Neuronal stem cell (in vitro differentiated cells): Measurements from ENCODE around the gene AUTS2.

Source experiments
- DNase-seq: peaks from one replicate; pipeline ENCODE4 v3.0.0-alpha.2; 2013; ENCODE audit warnings: low spot score
- H2AFZ ChIP-seq: one replicate; pipeline ENCODE4 v1.6.1; 2013; ENCODE audit warnings: mild to moderate bottlenecking, low read length, inconsistent platforms
- H2AK5ac ChIP-seq: 2 replicates; pipeline ENCODE4 v1.6.1; 2013; ENCODE audit warnings: low read depth, mild to moderate bottlenecking, inconsistent platforms, low read length, moderate library complexity, mixed read lengths
- H2BK120ac ChIP-seq: 2 replicates; pipeline ENCODE4 v1.6.1; 2013; ENCODE audit warnings: low read depth, mild to moderate bottlenecking, inconsistent platforms, low read length, moderate library complexity, mixed read lengths
- H2BK12ac ChIP-seq: one replicate; pipeline ENCODE4 v1.6.1; 2013; ENCODE audit warnings: low read length, inconsistent platforms
- H2BK15ac ChIP-seq: 2 replicates; pipeline ENCODE4 v1.6.1; 2013; ENCODE audit warnings: mild to moderate bottlenecking, low read length, inconsistent platforms, mixed read lengths
- H2BK5ac ChIP-seq: one replicate; pipeline ENCODE4 v1.6.1; 2013; ENCODE audit warnings: inconsistent platforms, mild to moderate bottlenecking, low read length, moderate library complexity
- H3K14ac ChIP-seq: one replicate; pipeline ENCODE4 v1.6.1; 2013; ENCODE audit warnings: low read length, inconsistent platforms
- H3K18ac ChIP-seq: 2 replicates; pipeline ENCODE4 v1.6.1; 2013; ENCODE audit warnings: low read length, inconsistent platforms
- H3K23ac ChIP-seq: 2 replicates; pipeline ENCODE4 v1.6.1; 2013; ENCODE audit warnings: low read depth, mild to moderate bottlenecking, mixed read lengths, low read length, inconsistent platforms; ENCODE audit not compliant: poor library complexity
- H3K27ac ChIP-seq: replicated peaks from 3 replicates; pipeline ENCODE4 v1.5.1; 2013; ENCODE audit warnings: low read length, inconsistent platforms
- H3K27me3 ChIP-seq, 3 experiments: 2 replicates each; pipeline ENCODE4 v1.6.1; 2013; ENCODE audit warnings: low read length in 3 of 3, mild to moderate bottlenecking in 2 of 3, inconsistent platforms in 1 of 3, low read depth in 1 of 3, mixed read lengths in 1 of 3, moderate library complexity in 1 of 3; ENCODE audit not compliant: control insufficient read depth in 3 of 3, insufficient read depth in 3 of 3
- H3K36me3 ChIP-seq, 2 donors: replicated peaks in 1 of 2; 2 replicates each; pipeline ENCODE4 v1.6.1; 2013; ENCODE audit warnings: low read length in 2 of 2; ENCODE audit not compliant: control insufficient read depth in 2 of 2, insufficient read depth in 2 of 2
- H3K4ac ChIP-seq: 2 replicates; pipeline ENCODE4 v1.6.1; 2013; ENCODE audit warnings: inconsistent platforms, mild to moderate bottlenecking, low read length, moderate library complexity
- H3K4me1 ChIP-seq, 2 donors: 1 replicate in 1 of 2; 2 replicates in 1 of 2; pipeline ENCODE4 v1.6.1; 2013; ENCODE audit warnings: low read length in 2 of 2, low read depth in 1 of 2; ENCODE audit not compliant: control insufficient read depth in 2 of 2, insufficient read depth in 1 of 2
- H3K4me2 ChIP-seq: one replicate; pipeline ENCODE4 v1.6.1; 2013; ENCODE audit warnings: mild to moderate bottlenecking, low read length, inconsistent platforms; ENCODE audit not compliant: insufficient read depth, poor library complexity, severe bottlenecking
- H3K4me3 ChIP-seq, 2 donors: 2 replicates each; pipeline ENCODE4 v1.5.1; 2013; ENCODE audit warnings: low read length in 2 of 2, mild to moderate bottlenecking in 2 of 2, inconsistent platforms in 1 of 2, moderate library complexity in 1 of 2
- H3K79me1 ChIP-seq: one replicate; pipeline ENCODE4 v1.6.1; 2013; ENCODE audit warnings: low read depth, mild to moderate bottlenecking, inconsistent platforms, low read length, moderate library complexity
- H3K9ac ChIP-seq: one replicate; pipeline ENCODE4 v1.6.1; 2013; ENCODE audit warnings: mild to moderate bottlenecking, low read depth, low read length, inconsistent platforms; ENCODE audit not compliant: poor library complexity
- H3K9me3 ChIP-seq, 2 donors: replicated peaks in 1 of 2; 2 replicates each; pipeline versions ENCODE3 to v1.6.1; 2013; ENCODE audit warnings: low read length in 2 of 2, mild to moderate bottlenecking in 2 of 2, inconsistent platforms in 1 of 2, low read depth in 1 of 2, mixed read lengths in 1 of 2, moderate library complexity in 1 of 2; ENCODE audit not compliant: control insufficient read depth in 2 of 2, insufficient read depth in 1 of 2
- H4K8ac ChIP-seq: one replicate; pipeline ENCODE4 v1.6.1; 2013; ENCODE audit warnings: low read depth, mild to moderate bottlenecking, inconsistent platforms, low read length, moderate library complexity
- H4K91ac ChIP-seq: one replicate; pipeline ENCODE4 v1.6.1; 2013; ENCODE audit warnings: low read length, low read depth, mild to moderate bottlenecking, inconsistent platforms; ENCODE audit not compliant: poor library complexity
- WGBS, 2 donors: extraction: QIAGEN DNeasy Blood & Tissue Kit; methylation state at CpG; one replicate each; pipeline ENCODE4 v1.1.7; 2013; ENCODE audit warnings: missing lambda C conversion rate in 2 of 2, mixed read lengths in 1 of 2; ENCODE audit not compliant: insufficient read length in 2 of 2, insufficient replicate concordance in 1 of 2; ENCODE audit errors: extremely low coverage in 2 of 2; 5-methylcytosine and 5-hydroxymethylcytosine counted together

AUTS2 gene

GRCh38 chr7:70634610-70635068, 1036.4 kb downstream of the AUTS2 start:
- H3K9ac ChIP-seq: no peak overlapping the region
- H3K27ac ChIP-seq: no peak overlapping the region
- H3K4me3 ChIP-seq: no peak overlapping the region
- no peak overlapping the region for H4K91ac ChIP-seq
- H3K4me2 ChIP-seq: no peak overlapping the region
- no peak overlapping the region for H2BK120ac ChIP-seq
- no peaks in the 10 kb centered on the region for H3K36me3 ChIP-seq
- no peak overlapping the region for H4K8ac ChIP-seq
- no peak overlapping the region for H2BK5ac ChIP-seq
- no peaks in the 10 kb centered on the region for H3K79me1 ChIP-seq
- no peak overlapping the region for H3K4ac ChIP-seq
- H2BK12ac ChIP-seq: no peak overlapping the region
- no CpG with 5 or more reads among the region's 8 CpGs for WGBS, 2 donors
- no peak overlapping the region for H3K14ac ChIP-seq
- no peaks in the 10 kb centered on the region for H3K27me3 ChIP-seq
- peak overlapping the region; percentile 25 for H3K23ac ChIP-seq
- no peak overlapping the region for H2BK15ac ChIP-seq
- no peaks in the 10 kb centered on the region for H3K9me3 ChIP-seq
- DNase-seq: no peak
- peaks cover 19 to 24% of the 10 kb centered on the region in 2 donors for H3K4me1 ChIP-seq
- no peak overlapping the region for H2AK5ac ChIP-seq
- no peak overlapping the region for H3K18ac ChIP-seq
- no peak overlapping the region for H2AFZ ChIP-seq

- Histone ChIP-seq H2BK15ac (no peak overlapping the region), H4K8ac (no peak overlapping the region), H2AFZ (no peak overlapping the region), H3K4me3 (no peak overlapping the region), H3K18ac (no peak overlapping the region), H3K14ac (no peak overlapping the region), H4K91ac (no peak overlapping the region), H3K23ac (no peak overlapping the region), H2BK5ac (no peak overlapping the region), H3K9me3 (no peaks in the 10 kb centered on the region), H3K9ac (no peak overlapping the region), H3K27me3 (no peaks in the 10 kb centered on the region), H3K27ac (no peak overlapping the region), H2BK120ac (no peak overlapping the region), H3K4ac (no peak overlapping the region), H3K79me1 (no peaks in the 10 kb centered on the region), H3K4me2 (no peak overlapping the region), H2AK5ac (no peak overlapping the region), H3K36me3 (no peaks in the 10 kb centered on the region), H3K4me1 (peaks cover 16% of the 10 kb centered on the region in 2 donors), H2BK12ac (no peak overlapping the region)
- DNase-seq: no peak
- WGBS, 2 donors: no CpG with 5 or more reads among the region's 1 CpG
Measured at GRCh38 chr7:70635633-70636032, 1037.4 kb downstream of the AUTS2 start.

DNA sequence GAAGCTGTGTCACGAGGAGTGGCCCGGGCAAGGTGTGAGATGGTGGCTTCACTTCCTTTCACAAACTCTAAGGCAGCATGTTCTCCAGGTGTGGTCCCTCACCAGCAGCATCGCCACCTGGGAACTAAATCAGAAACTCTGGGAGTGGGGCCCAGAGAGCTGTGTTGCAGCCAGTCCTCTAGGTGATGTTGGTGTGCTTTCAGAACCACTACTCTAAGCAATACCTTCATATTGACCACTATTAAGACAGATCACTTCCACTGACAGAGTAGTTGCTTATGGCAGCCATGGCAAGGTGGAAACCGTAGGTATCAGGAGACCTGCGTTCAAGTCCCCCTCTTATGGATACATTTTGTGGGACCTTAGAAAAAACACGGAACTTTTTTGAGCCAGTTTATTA, 1037.9 kb downstream of the AUTS2 start:
- Histone ChIP-seq H2AK5ac (no peak overlapping the region), H2BK12ac (no peak overlapping the region), H3K4me3 (no peak overlapping the region), H3K23ac (no peak overlapping the region), H2BK120ac (no peak overlapping the region), H3K27ac (no peak overlapping the region), H4K8ac (no peak overlapping the region), H3K9me3 (no peaks in the 10 kb centered on the region), H3K4me1 (peaks cover 12 to 13% of the 10 kb centered on the region in 2 donors), H3K27me3 (no peaks in the 10 kb centered on the region), H3K4me2 (no peak overlapping the region), H3K79me1 (no peaks in the 10 kb centered on the region), H2BK15ac (no peak overlapping the region), H4K91ac (no peak overlapping the region), H2BK5ac (no peak overlapping the region), H3K36me3 (no peaks in the 10 kb centered on the region), H2AFZ (no peak overlapping the region), H3K14ac (no peak overlapping the region), H3K18ac (no peak overlapping the region), H3K9ac (no peak overlapping the region), H3K4ac (no peak overlapping the region)
- WGBS, 2 donors: no CpG with 5 or more reads among the region's 6 CpGs
- DNase-seq: no peak

DNA sequence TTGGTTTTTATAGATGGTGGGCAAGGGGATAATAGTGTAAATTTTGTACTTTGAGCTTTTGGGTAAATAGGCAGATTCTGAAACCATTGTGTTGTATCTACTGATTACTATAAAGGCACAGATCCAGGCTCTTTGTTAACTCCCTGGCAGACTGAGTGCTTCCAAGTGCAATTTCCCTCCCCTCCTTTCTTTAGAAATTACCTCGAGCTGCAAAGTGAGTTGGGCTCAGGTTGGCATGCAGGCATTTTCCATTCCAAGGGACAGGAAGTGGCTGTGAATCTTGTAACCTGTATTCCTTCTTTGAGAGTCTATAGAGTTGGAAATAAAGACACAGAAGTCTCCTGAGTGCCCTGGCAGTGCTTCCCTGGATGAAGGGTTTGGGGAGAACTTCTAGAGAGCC, 1039.5 kb downstream of the AUTS2 start:
- Histone ChIP-seq H4K8ac (no peak overlapping the region), H3K18ac (no peak overlapping the region), H3K79me1 (no peaks in the 10 kb centered on the region), H2AK5ac (no peak overlapping the region), H3K4me2 (no peak overlapping the region), H3K4me3 (no peak overlapping the region), H3K4ac (no peak overlapping the region), H3K9ac (no peak overlapping the region), H2BK12ac (no peak overlapping the region), H2BK5ac (no peak overlapping the region), H2BK120ac (no peak overlapping the region), H3K23ac (no peak overlapping the region), H2AFZ (no peak overlapping the region), H3K36me3 (no peaks in the 10 kb centered on the region), H3K9me3 (peaks cover 0 to 7% of the 10 kb centered on the region in 2 donors), H3K4me1 (no peaks in the 10 kb centered on the region), H2BK15ac (no peak overlapping the region), H3K27ac (no peak overlapping the region), H4K91ac (no peak overlapping the region), H3K27me3 (no peaks in the 10 kb centered on the region), H3K14ac (no peak overlapping the region)
- DNase-seq: no peak
- no CpG with 5 or more reads among the region's 1 CpG for WGBS, 2 donors
